PFSK-1 (cell line): Measurements from ENCODE around the gene SFT2D3.

ENCODE experiments used
- FOXP2 ChIP-seq: optimal IDR thresholded peaks from 2 replicates; pipeline ENCODE3; 2011; ENCODE audit warnings: borderline replicate concordance, control low read depth, inconsistent platforms; ENCODE audit not compliant: insufficient read depth; ENCODE audit errors: extremely low read length, extremely low read depth
- POLR2AphosphoS5 ChIP-seq: IDR thresholded peaks from 2 replicates; pipeline ENCODE4 v1.6.1; 2012; ENCODE audit warnings: low read depth, mild to moderate bottlenecking, control low read depth, low read length, moderate library complexity
- REST ChIP-seq, 2 experiments: IDR thresholded peaks; 2 replicates each; pipeline versions ENCODE4 v1.6.1 to v1.8.0; 2011 to 2012; ENCODE audit warnings: low read depth in 2 of 2, low read length in 2 of 2, control low read depth in 1 of 2, inconsistent platforms in 1 of 2, mild to moderate bottlenecking in 1 of 2, moderate library complexity in 1 of 2; ENCODE audit not compliant: insufficient read depth in 1 of 2
- SIN3A ChIP-seq: IDR thresholded peaks from 2 replicates; pipeline ENCODE4 v1.6.1; 2012; ENCODE audit warnings: mild to moderate bottlenecking, low read length, moderate library complexity, borderline replicate concordance; ENCODE audit not compliant: insufficient read depth
- TAF1 ChIP-seq: IDR thresholded peaks from 2 replicates; pipeline ENCODE4 v1.6.1; 2012; ENCODE audit warnings: low read length, control low read depth, borderline replicate concordance; ENCODE audit not compliant: insufficient read depth

GRCh38 chr2:127701193-127701650 lies at the start of gene SFT2D3:
- peak; percentile 93 for TF ChIP-seq POLR2AphosphoS5
- TF ChIP-seq REST (IDR thresholded peaks at IDR 0.05; ENCODE audit: insufficient read depth in 1 of 2, low read depth in 2 of 2, low read length in 2 of 2) = peak; percentile 6 to 55; a peak in 1 of 4 replicates
- peak; percentile 97 for TF ChIP-seq TAF1
- no peak for TF ChIP-seq SIN3A
- no peak for TF ChIP-seq FOXP2
